Keratinocyte (primary cell): Measurements from ENCODE around the gene MPP2. TPM values are rescaled to one million over a fixed set of nuclear protein-coding genes. Genes with fewer than 3 reads are reported as not detected.

Experiments used
- DNase-seq: peaks from one replicate; pipeline ENCODE4 v3.0.0-alpha.2; 2011; ENCODE audit warnings: low read depth, missing footprints, low spot score
- FAIRE-seq: peaks from 2 replicates; lab custom pipeline; 2011; peaks lifted over from hg19 to GRCh38; lab: Jason Lieb, UNC
- H2AFZ ChIP-seq: 2 replicates; pipeline ENCODE4 v1.6.0; 2012; ENCODE audit warnings: low read length, control low read depth, inconsistent platforms; ENCODE audit not compliant: control insufficient read depth
- H3K27ac ChIP-seq: 2 replicates; pipeline ENCODE4 v1.5.1; 2011; ENCODE audit warnings: low read length; ENCODE audit not compliant: control insufficient read depth, insufficient read depth
- H3K27me3 ChIP-seq: 3 replicates; pipeline ENCODE4 v1.6.0; 2011; ENCODE audit warnings: low read length; ENCODE audit not compliant: control insufficient read depth, insufficient read depth; ENCODE audit errors: extremely low read depth
- H3K36me3 ChIP-seq, 2 experiments: 2 replicates in 1 of 2; 3 replicates in 1 of 2; pipeline ENCODE4 v1.5.1; 2011; ENCODE audit warnings: low read length in 2 of 2, mild to moderate bottlenecking in 1 of 2; ENCODE audit not compliant: control insufficient read depth in 2 of 2, insufficient read depth in 2 of 2; ENCODE audit errors: extremely low read depth in 1 of 2
- H3K4me1 ChIP-seq: 3 replicates; pipeline ENCODE4 v1.5.1; 2011; ENCODE audit warnings: low read length; ENCODE audit not compliant: control insufficient read depth, insufficient read depth; ENCODE audit errors: extremely low read depth
- H3K4me2 ChIP-seq: 3 replicates; pipeline ENCODE4 v1.6.0; 2011; ENCODE audit warnings: low read depth, low read length; ENCODE audit not compliant: control insufficient read depth, insufficient read depth; ENCODE audit errors: extremely low read depth
- H3K4me3 ChIP-seq, 3 experiments: fragments of 200-600 bp in 1 of 3; sonication (generic) in 1 of 3; 2 replicates in 2 of 3; 3 replicates in 1 of 3; pipeline ENCODE4 v1.5.1; 2011 to 2016; ENCODE audit warnings: low read length in 3 of 3, mild to moderate bottlenecking in 3 of 3, control low read depth in 2 of 3, inconsistent platforms in 1 of 3, low read depth in 1 of 3, mixed read lengths in 1 of 3, mixed run types in 1 of 3, moderate library complexity in 1 of 3; ENCODE audit not compliant: control insufficient read depth in 2 of 3, insufficient read depth in 2 of 3; ENCODE audit errors: extremely low read depth in 1 of 3
- H3K79me2 ChIP-seq: 2 replicates; pipeline ENCODE4 v1.6.0; 2012; ENCODE audit warnings: low read length; ENCODE audit not compliant: control insufficient read depth, insufficient read depth
- H3K9ac ChIP-seq: 3 replicates; pipeline ENCODE4 v1.6.0; 2011; ENCODE audit warnings: low read length; ENCODE audit not compliant: control insufficient read depth, insufficient read depth; ENCODE audit errors: extremely low read depth
- H3K9me1 ChIP-seq: 3 replicates; pipeline ENCODE4 v1.6.0; 2011; ENCODE audit warnings: low read length; ENCODE audit not compliant: control insufficient read depth, insufficient read depth; ENCODE audit errors: extremely low read depth
- H3K9me3 ChIP-seq: 2 replicates; pipeline ENCODE4 v1.5.1; 2012; ENCODE audit warnings: low read depth, low read length; ENCODE audit not compliant: control insufficient read depth
- H4K20me1 ChIP-seq: 3 replicates; pipeline ENCODE4 v1.6.0; 2011; ENCODE audit warnings: low read length; ENCODE audit not compliant: control insufficient read depth, insufficient read depth; ENCODE audit errors: extremely low read depth
- EZH2 ChIP-seq: IDR thresholded peaks from one replicate; pipeline ENCODE4 v1.6.1; 2012; ENCODE audit warnings: inconsistent platforms, mild to moderate bottlenecking, low read length, moderate library complexity
- dilution Hi-C: fragments of 300-500 bp; cut with MboI; formaldehyde crosslinking; loops from one replicate; pipeline ENCODE4 v1.7.0; 2020; ENCODE audit warnings: low sequenced_read_pairs; ENCODE audit not compliant: extremely low pct_ligation_motif_present
- polyA plus RNA-seq, 5 experiments: library from polyadenylated mRNA; depleted of rRNA in 3 of 5; stranded (reverse) in 3 of 5; stranded (forward) in 1 of 5; unstranded in 1 of 5; fragments of >200 nt; gene quantifications; 1 replicate in 1 of 5; 2 replicates in 3 of 5; 3 replicates in 1 of 5; pipeline versions ENCODE4 v1.2.1 to v1.2.3, GENCODE V29; 2011 to 2012; ENCODE audit warnings: missing spikeins in 2 of 5, low read depth in 1 of 5, low replicate concordance in 1 of 5
- TF ChIP-seq, protein P1 (sequence below), 3 experiments: IDR thresholded peaks in 1 of 3; conservative IDR thresholded peaks in 1 of 3; optimal IDR thresholded peaks in 1 of 3; 2 replicates in 2 of 3; 3 replicates in 1 of 3; pipeline versions ENCODE3 to v1.5.1; 2011; ENCODE audit warnings: low read length in 3 of 3, mild to moderate bottlenecking in 3 of 3, moderate library complexity in 2 of 3, control low read depth in 1 of 3, inconsistent platforms in 1 of 3; ENCODE audit not compliant: insufficient read depth in 2 of 3; ENCODE audit errors: extremely low read depth in 1 of 3

Gene MPP2
- polyA plus RNA-seq, 1 donor (not counting 4 experiments of a cell fraction or from before 2014, with no cell fraction given): 0.12 TPM

GRCh38 chr17:43853546-43853945 is 53.8 kb downstream of the MPP2 start:
- H2AFZ ChIP-seq: no peak overlapping the region

DNA sequence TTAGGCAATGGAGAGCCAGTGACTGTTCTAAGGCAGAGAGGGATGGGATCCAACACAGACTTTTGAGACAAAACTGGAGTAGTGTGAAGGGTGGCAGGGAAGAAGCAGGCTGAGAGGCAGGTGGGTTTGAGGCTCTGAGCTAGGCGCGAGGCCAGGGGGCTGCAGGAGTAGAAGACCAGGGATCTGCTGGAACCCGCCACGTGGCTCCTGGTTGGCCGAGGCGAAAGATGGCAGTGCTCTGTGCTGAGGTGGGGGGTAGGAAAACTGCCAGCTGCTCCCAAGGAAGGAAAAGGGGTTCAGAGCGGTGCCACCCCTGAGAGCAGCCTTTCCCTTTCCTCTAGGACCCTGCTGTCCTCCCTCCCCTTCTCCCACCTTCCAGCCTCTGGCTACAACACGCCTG is 54.8 kb downstream of the MPP2 start:
- H4K20me1 ChIP-seq: no peaks in the 10 kb centered on the region
- H3K4me3 ChIP-seq: no peak overlapping the region
- DNase-seq: no peak
- H3K27ac ChIP-seq: no peak overlapping the region
- dilution Hi-C loops: no loop called here
- H3K36me3 ChIP-seq: no peaks in the 10 kb centered on the region
- TF ChIP-seq, protein P1, sequence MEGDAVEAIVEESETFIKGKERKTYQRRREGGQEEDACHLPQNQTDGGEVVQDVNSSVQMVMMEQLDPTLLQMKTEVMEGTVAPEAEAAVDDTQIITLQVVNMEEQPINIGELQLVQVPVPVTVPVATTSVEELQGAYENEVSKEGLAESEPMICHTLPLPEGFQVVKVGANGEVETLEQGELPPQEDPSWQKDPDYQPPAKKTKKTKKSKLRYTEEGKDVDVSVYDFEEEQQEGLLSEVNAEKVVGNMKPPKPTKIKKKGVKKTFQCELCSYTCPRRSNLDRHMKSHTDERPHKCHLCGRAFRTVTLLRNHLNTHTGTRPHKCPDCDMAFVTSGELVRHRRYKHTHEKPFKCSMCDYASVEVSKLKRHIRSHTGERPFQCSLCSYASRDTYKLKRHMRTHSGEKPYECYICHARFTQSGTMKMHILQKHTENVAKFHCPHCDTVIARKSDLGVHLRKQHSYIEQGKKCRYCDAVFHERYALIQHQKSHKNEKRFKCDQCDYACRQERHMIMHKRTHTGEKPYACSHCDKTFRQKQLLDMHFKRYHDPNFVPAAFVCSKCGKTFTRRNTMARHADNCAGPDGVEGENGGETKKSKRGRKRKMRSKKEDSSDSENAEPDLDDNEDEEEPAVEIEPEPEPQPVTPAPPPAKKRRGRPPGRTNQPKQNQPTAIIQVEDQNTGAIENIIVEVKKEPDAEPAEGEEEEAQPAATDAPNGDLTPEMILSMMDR (optimal IDR thresholded peaks at IDR 0.05 in 1 of 3, IDR thresholded peaks at IDR 0.05 in 1 of 3, conservative IDR thresholded peaks at IDR 0.05 in 1 of 3; ENCODE audit: extremely low read depth in 1 of 3, insufficient read depth in 2 of 3, low read length in 3 of 3): no peak
- no peak for TF ChIP-seq EZH2
- H3K9me1 ChIP-seq: no peaks in the 10 kb centered on the region
- no peak overlapping the region for H2AFZ ChIP-seq
- H3K4me1 ChIP-seq: no peaks in the 10 kb centered on the region
- no peak for FAIRE-seq
- H3K4me2 ChIP-seq: no peak overlapping the region
- peaks cover 38% of the 10 kb centered on the region for H3K27me3 ChIP-seq
- H3K9me3 ChIP-seq: no peaks in the 10 kb centered on the region
- no peaks in the 10 kb centered on the region for H3K79me2 ChIP-seq
- no peak overlapping the region for H3K9ac ChIP-seq

More at GRCh38 chr17:43853546-43853945, 53.8 kb downstream of the MPP2 start:
- H3K27ac ChIP-seq: no peak overlapping the region
- peaks cover 37% of the 10 kb centered on the region for H3K27me3 ChIP-seq
- H3K9me3 ChIP-seq: no peaks in the 10 kb centered on the region
- TF ChIP-seq EZH2: no peak
- TF ChIP-seq, protein P1 (optimal IDR thresholded peaks at IDR 0.05 in 1 of 3, IDR thresholded peaks at IDR 0.05 in 1 of 3, conservative IDR thresholded peaks at IDR 0.05 in 1 of 3; ENCODE audit: extremely low read depth in 1 of 3, insufficient read depth in 2 of 3, low read length in 3 of 3): no peak
- H3K36me3 ChIP-seq: no peaks in the 10 kb centered on the region
- no peaks in the 10 kb centered on the region for H3K9me1 ChIP-seq
- FAIRE-seq (no peak), DNase-seq (no peak)
- no peak overlapping the region for H3K4me3 ChIP-seq
- no peaks in the 10 kb centered on the region for H3K4me1 ChIP-seq
- no peaks in the 10 kb centered on the region for H4K20me1 ChIP-seq
- H3K9ac ChIP-seq: no peak overlapping the region
- H3K79me2 ChIP-seq: no peaks in the 10 kb centered on the region
- H3K4me2 ChIP-seq: no peak overlapping the region
- dilution Hi-C loops: no loop called here
